Adipocyte (in vitro differentiated cells): ENCODE data around the gene HMGCS1.
A peak's percentile ranks its signal among the peaks of the same experiment; 100 is the strongest.
"Not testable (repeated sequence)": the region's sequence is repeated elsewhere in the genome, so short reads cannot be mapped to it uniquely, and the experiment has no call there.

ENCODE experiments used
- DNase-seq: peaks from one replicate; pipeline ENCODE4 v3.0.0-alpha.2; 2015; ENCODE audit warnings: low read depth
- H3K27me3 ChIP-seq: replicated peaks from 2 replicates; pipeline ENCODE4 v1.7.0; 2013; ENCODE audit warnings: mild to moderate bottlenecking, low read length, moderate library complexity; ENCODE audit not compliant: control insufficient read depth, insufficient read depth
- H3K36me3 ChIP-seq: 2 replicates; pipeline ENCODE4 v1.7.0; 2013; ENCODE audit warnings: low read length, mild to moderate bottlenecking, moderate library complexity; ENCODE audit not compliant: control insufficient read depth, insufficient read depth, severe bottlenecking
- H3K4me1 ChIP-seq: 2 replicates; pipeline ENCODE4 v1.7.0; 2013; ENCODE audit warnings: mild to moderate bottlenecking, low read length, moderate library complexity; ENCODE audit not compliant: control insufficient read depth, insufficient read depth
- H3K4me3 ChIP-seq: 2 replicates; pipeline ENCODE4 v1.7.0; 2013; ENCODE audit warnings: mild to moderate bottlenecking, low read length, moderate library complexity
- H3K9ac ChIP-seq: 2 replicates; pipeline ENCODE4 v1.7.0; 2013; ENCODE audit warnings: mild to moderate bottlenecking, low read length, moderate library complexity
- H3K9me3 ChIP-seq: 2 replicates; pipeline ENCODE4 v1.7.0; 2013; ENCODE audit warnings: mild to moderate bottlenecking, low read length, moderate library complexity; ENCODE audit not compliant: control insufficient read depth

The HMGCS1 gene

GRCh38 chr5:43336159-43336558 lies 22.9 kb upstream of the HMGCS1 start:
- H3K36me3 ChIP-seq: no peaks in the 10 kb centered on the region
- no peaks in the 10 kb centered on the region for H3K27me3 ChIP-seq
- no peak for DNase-seq
- H3K4me1 ChIP-seq: no peaks in the 10 kb centered on the region
- no peak overlapping the region for H3K4me3 ChIP-seq
- peaks cover 19% of the 10 kb centered on the region for H3K9me3 ChIP-seq
- no peak overlapping the region for H3K9ac ChIP-seq

- Histone ChIP-seq H3K27me3 (no peaks in the 10 kb centered on the region), H3K4me3 (no peak overlapping the region), H3K36me3 (no peaks in the 10 kb centered on the region), H3K9me3 (peaks cover 19% of the 10 kb centered on the region), H3K9ac (no peak overlapping the region), H3K4me1 (no peaks in the 10 kb centered on the region)
- DNase-seq: no peak
Observed at GRCh38 chr5:43335681-43336080, 22.5 kb upstream of the HMGCS1 start.

GRCh38 chr5:43332401-43332800 lies 19.2 kb upstream of the HMGCS1 start:
- peaks cover 8% of the 10 kb centered on the region for H3K27me3 ChIP-seq
- no peak for DNase-seq
- H3K4me3 ChIP-seq: no peak overlapping the region
- no peak overlapping the region for H3K9ac ChIP-seq
- peaks cover 19% of the 10 kb centered on the region for H3K9me3 ChIP-seq
- no peaks in the 10 kb centered on the region for H3K36me3 ChIP-seq
- H3K4me1 ChIP-seq: no peaks in the 10 kb centered on the region

- H3K9ac ChIP-seq, H3K4me3 ChIP-seq, H3K27me3 ChIP-seq, DNase-seq, H3K4me1 ChIP-seq, H3K36me3 ChIP-seq, H3K9me3 ChIP-seq: not testable (repeated sequence)
Observed at GRCh38 chr5:43325624-43326023, 12.4 kb upstream of the HMGCS1 start.

GRCh38 chr5:43323488-43323887 lies 10.3 kb upstream of the HMGCS1 start:
- H3K9me3 ChIP-seq, H3K4me3 ChIP-seq, H3K4me1 ChIP-seq, H3K36me3 ChIP-seq, H3K9ac ChIP-seq, DNase-seq, H3K27me3 ChIP-seq: not testable (repeated sequence)

GRCh38 chr5:43320846-43321245 lies 7.6 kb upstream of the HMGCS1 start:
- Histone ChIP-seq H3K4me3 (no peak overlapping the region), H3K4me1 (no peaks in the 10 kb centered on the region), H3K9ac (no peak overlapping the region), H3K9me3 (no peaks in the 10 kb centered on the region), H3K36me3 (no peaks in the 10 kb centered on the region), H3K27me3 (no peaks in the 10 kb centered on the region)
- DNase-seq: no peak

- H3K4me1 ChIP-seq: peaks cover 19% of the 10 kb centered on the region
- no peaks in the 10 kb centered on the region for H3K9me3 ChIP-seq
- H3K36me3 ChIP-seq: no peaks in the 10 kb centered on the region
- H3K27me3 ChIP-seq: no peaks in the 10 kb centered on the region
- no peak overlapping the region for H3K4me3 ChIP-seq
- DNase-seq: no peak
- no peak overlapping the region for H3K9ac ChIP-seq
Observed at GRCh38 chr5:43316421-43316820, 3.2 kb upstream of the HMGCS1 start.

- H3K4me3 ChIP-seq: no peak overlapping the region
Observed at GRCh38 chr5:43315682-43316081, 2.5 kb upstream of the HMGCS1 start.

GRCh38 chr5:43315263-43315662 lies 2.1 kb upstream of the HMGCS1 start:
- no peak for DNase-seq
- Histone ChIP-seq H3K4me3 (no peak overlapping the region), H3K27me3 (no peaks in the 10 kb centered on the region), H3K9me3 (no peaks in the 10 kb centered on the region), H3K4me1 (peaks cover 28% of the 10 kb centered on the region), H3K9ac (no peak overlapping the region), H3K36me3 (peaks cover 9% of the 10 kb centered on the region)

More at GRCh38 chr5:43315682-43316081, 2.5 kb upstream of the HMGCS1 start:
- Histone ChIP-seq H3K4me1 (peaks cover 25% of the 10 kb centered on the region), H3K9ac (no peak overlapping the region), H3K27me3 (no peaks in the 10 kb centered on the region), H3K36me3 (peaks cover 5% of the 10 kb centered on the region), H3K9me3 (no peaks in the 10 kb centered on the region)
- DNase-seq: no peak

GRCh38 chr5:43314724-43315123 lies 1.5 kb upstream of the HMGCS1 start:
- H3K36me3 ChIP-seq: peaks cover 10% of the 10 kb centered on the region
- no peaks in the 10 kb centered on the region for H3K9me3 ChIP-seq
- H3K4me3 ChIP-seq: peak overlapping the region; percentile 96
- H3K9ac ChIP-seq: no peak overlapping the region
- no peaks in the 10 kb centered on the region for H3K27me3 ChIP-seq
- no peak for DNase-seq
- H3K4me1 ChIP-seq: peaks cover 34% of the 10 kb centered on the region

GRCh38 chr5:43313854-43314457 lies 744 bp upstream of the HMGCS1 start:
- Histone ChIP-seq H3K4me3 (peak overlapping the region; percentile 96), H3K9ac (peak overlapping the region; percentile 63), H3K4me1 (peaks cover 41% of the 10 kb centered on the region), H3K9me3 (no peaks in the 10 kb centered on the region), H3K36me3 (peaks cover 17% of the 10 kb centered on the region), H3K27me3 (no peaks in the 10 kb centered on the region)
- DNase-seq: peak; percentile 35

- Histone ChIP-seq H3K27me3 (no peaks in the 10 kb centered on the region), H3K9me3 (no peaks in the 10 kb centered on the region), H3K4me3 (peak overlapping the region; percentile 96), H3K4me1 (peaks cover 54% of the 10 kb centered on the region), H3K9ac (peak overlapping the region; percentile 96), H3K36me3 (peaks cover 22% of the 10 kb centered on the region)
- no peak for DNase-seq
Observed at GRCh38 chr5:43312699-43313034, 545 bp downstream of the HMGCS1 start.
